Neural cell (in vitro differentiated cells): Measurements from ENCODE around the gene AMOTL2. TPM values are rescaled to one million over a fixed set of nuclear protein-coding genes. Genes with fewer than 3 reads are reported as not detected.

Source experiments
- H2AFZ ChIP-seq: fragments of 200-600, 300-800 bp; sonication (generic), shearing (Covaris generic); 2 replicates; pipeline ENCODE4 v1.6.0; 2014; ENCODE audit warnings: low read depth, mild to moderate bottlenecking, antibody characterized with exemption, low read length, moderate library complexity
- H3F3A ChIP-seq: fragments of 200-600 bp; shearing (Covaris generic); 2 replicates; pipeline ENCODE4 v1.6.1; 2016; ENCODE audit warnings: mild to moderate bottlenecking, moderate library complexity, mixed read lengths, antibody characterized with exemption, low read length; ENCODE audit not compliant: insufficient read depth, poor library complexity, severe bottlenecking
- H3K27ac ChIP-seq: fragments of 200-600, 300-800 bp; sonication (generic), shearing (Covaris generic); 2 replicates; pipeline ENCODE4 v1.5.1; 2014; ENCODE audit warnings: mild to moderate bottlenecking, low read length, moderate library complexity
- H3K27me3 ChIP-seq: fragments of 300-800, 200-600 bp; sonication (generic), shearing (Covaris generic); 2 replicates; pipeline ENCODE4 v1.6.0; 2014; ENCODE audit warnings: mild to moderate bottlenecking, low read depth, low read length, moderate library complexity; ENCODE audit not compliant: insufficient read depth
- H3K36me3 ChIP-seq: fragments of 300-800, 200-600 bp; sonication (generic), shearing (Covaris generic); 2 replicates; pipeline ENCODE4 v1.5.1; 2014; ENCODE audit warnings: mild to moderate bottlenecking, antibody characterized with exemption, low read length, moderate library complexity; ENCODE audit not compliant: insufficient read depth
- H3K4me2 ChIP-seq: fragments of 300-800, 200-600 bp; sonication (generic), shearing (Covaris generic); 2 replicates; pipeline ENCODE4 v1.6.0; 2014; ENCODE audit warnings: mild to moderate bottlenecking, low read length
- H3K4me3 ChIP-seq: fragments of 300-800, 200-600 bp; sonication (generic), shearing (Covaris generic); 2 replicates; pipeline ENCODE4 v1.5.1; 2014; ENCODE audit warnings: mild to moderate bottlenecking, low read length, moderate library complexity
- H3K79me2 ChIP-seq: fragments of 200-600 bp; shearing (Covaris generic); replicated peaks from 2 replicates; pipeline ENCODE4 v1.6.0; 2014; ENCODE audit warnings: mild to moderate bottlenecking, low read length, moderate library complexity; ENCODE audit not compliant: insufficient read depth
- H3K9ac ChIP-seq: fragments of 300-800, 200-600 bp; sonication (generic), shearing (Covaris generic); 2 replicates; pipeline ENCODE4 v1.6.1; 2016; ENCODE audit warnings: mild to moderate bottlenecking, low read length, mixed read lengths
- H3K9me2 ChIP-seq: fragments of 200-600 bp; shearing (Covaris generic); 2 replicates; pipeline ENCODE4 v1.6.1; 2016; ENCODE audit warnings: mild to moderate bottlenecking, low read length, mixed read lengths; ENCODE audit not compliant: insufficient read depth
- H3K9me3 ChIP-seq: fragments of 200-600, 300-800 bp; sonication (generic), shearing (Covaris generic); 2 replicates; pipeline ENCODE4 v1.6.1; 2016; ENCODE audit warnings: mild to moderate bottlenecking, mixed run types, low read length, moderate library complexity, mixed read lengths
- H4K20me1 ChIP-seq: fragments of 200-600 bp; shearing (Covaris generic); 2 replicates; pipeline ENCODE4 v1.6.1; 2016; ENCODE audit warnings: mild to moderate bottlenecking, mixed run types; ENCODE audit not compliant: insufficient read depth
- CTCF ChIP-seq: fragments of 450-650 bp; IDR thresholded peaks from 2 replicates; pipeline ENCODE4 v1.5.1; 2014; ENCODE audit warnings: antibody characterized with exemption, mild to moderate bottlenecking, moderate library complexity; ENCODE audit not compliant: poor library complexity, severe bottlenecking
- EP300 ChIP-seq: fragments of 450-650 bp; conservative IDR thresholded peaks from 2 replicates; pipeline ENCODE4 v1.6.1; 2014; ENCODE audit warnings: antibody characterized with exemption, mild to moderate bottlenecking, moderate library complexity; ENCODE audit not compliant: poor library complexity, severe bottlenecking
- EZH2 ChIP-seq: fragments of 200-600, 300-800 bp; shearing (Covaris generic), sonication (generic); IDR thresholded peaks from 2 replicates; pipeline ENCODE4 v1.6.1; 2014; ENCODE audit warnings: antibody characterized with exemption, low read length, borderline replicate concordance, mild to moderate bottlenecking; ENCODE audit not compliant: insufficient read depth, poor library complexity, severe bottlenecking
- MXI1 ChIP-seq: fragments of 450-650 bp; conservative IDR thresholded peaks from 2 replicates; pipeline ENCODE4 v1.6.1; 2014; ENCODE audit warnings: antibody characterized with exemption, mild to moderate bottlenecking; ENCODE audit not compliant: poor library complexity, severe bottlenecking
- POLR2AphosphoS5 ChIP-seq: IDR thresholded peaks from 2 replicates; pipeline ENCODE4 v1.6.1; 2012
- RAD21 ChIP-seq: fragments of 450-650 bp; conservative IDR thresholded peaks from 2 replicates; pipeline ENCODE4 v1.6.1; 2014; ENCODE audit warnings: antibody characterized with exemption, mild to moderate bottlenecking, moderate library complexity
- REST ChIP-seq: IDR thresholded peaks from 2 replicates; pipeline ENCODE4 v1.6.1; 2012; ENCODE audit warnings: borderline replicate concordance
- SMC3 ChIP-seq: fragments of 450-650 bp; conservative IDR thresholded peaks from 2 replicates; pipeline ENCODE4 v1.6.1; 2014; ENCODE audit warnings: antibody characterized with exemption, mild to moderate bottlenecking, moderate library complexity; ENCODE audit not compliant: poor library complexity
- TAF1 ChIP-seq: IDR thresholded peaks from 2 replicates; pipeline ENCODE4 v1.6.1; 2012; ENCODE audit warnings: low read depth
- polyA plus RNA-seq: library from polyadenylated mRNA; depleted of rRNA; stranded (reverse); fragments of >200 nt; gene quantifications from 2 replicates; pipeline ENCODE4 v1.2.3, GENCODE V29; 2014

Gene AMOTL2
- polyA plus RNA-seq, 1 donor from 2014 or later, result 30.1 TPM

GRCh38 chr3:134397755-134398154, 23.5 kb upstream of the AMOTL2 start:
- peaks cover 4% of the 10 kb centered on the region for H3K9me3 ChIP-seq
- H3F3A ChIP-seq, result no peaks in the 10 kb centered on the region
- no peaks in the 10 kb centered on the region for H3K36me3 ChIP-seq
- H3K4me2 ChIP-seq, result no peak overlapping the region
- H3K4me3 ChIP-seq, result no peak overlapping the region
- no peak for TF ChIP-seq REST
- no peak for TF ChIP-seq CTCF
- no peak for TF ChIP-seq EZH2
- no peak for TF ChIP-seq RAD21
- no peak for TF ChIP-seq POLR2AphosphoS5
- no peak for TF ChIP-seq EP300
- no peak for TF ChIP-seq SMC3
- no peak for TF ChIP-seq MXI1
- no peak for TF ChIP-seq TAF1
- no peaks in the 10 kb centered on the region for H3K79me2 ChIP-seq
- no peaks in the 10 kb centered on the region for H3K9me2 ChIP-seq
- H3K9ac ChIP-seq, result no peak overlapping the region
- H4K20me1 ChIP-seq, result no peaks in the 10 kb centered on the region
- no peak overlapping the region for H3K27ac ChIP-seq
- H3K27me3 ChIP-seq, result no peaks in the 10 kb centered on the region
- no peak overlapping the region for H2AFZ ChIP-seq

GRCh38 chr3:134395103-134395502, 20.9 kb upstream of the AMOTL2 start:
- H3K36me3 ChIP-seq, result no peaks in the 10 kb centered on the region
- H4K20me1 ChIP-seq, result no peaks in the 10 kb centered on the region
- no peak overlapping the region for H3K27ac ChIP-seq
- H3K4me2 ChIP-seq, result no peak overlapping the region
- H3K4me3 ChIP-seq, result no peak overlapping the region
- H3K27me3 ChIP-seq, result no peaks in the 10 kb centered on the region
- no peaks in the 10 kb centered on the region for H3K9me3 ChIP-seq
- no peaks in the 10 kb centered on the region for H3K9me2 ChIP-seq
- H3F3A ChIP-seq, result no peaks in the 10 kb centered on the region
- H3K9ac ChIP-seq, result no peak overlapping the region
- H2AFZ ChIP-seq, result no peak overlapping the region
- TF ChIP-seq EZH2 (no peak), POLR2AphosphoS5 (no peak), REST (no peak), TAF1 (no peak), SMC3 (no peak), RAD21 (no peak), CTCF (no peak), EP300 (no peak), MXI1 (no peak)
- H3K79me2 ChIP-seq, result no peaks in the 10 kb centered on the region
